Panc1 (cell line): ENCODE results near the gene AP3D1.

Source experiments
- POLR2AphosphoS5 ChIP-seq: IDR thresholded peaks from 2 replicates; pipeline ENCODE4 v1.6.1; 2012; ENCODE audit warnings: mild to moderate bottlenecking, low read depth, low read length, moderate library complexity
- SIN3A ChIP-seq: IDR thresholded peaks from 2 replicates; pipeline ENCODE4 v1.6.1; 2012; ENCODE audit warnings: low read depth, mild to moderate bottlenecking, low read length, moderate library complexity, borderline replicate concordance; ENCODE audit not compliant: insufficient read depth
- TF ChIP-seq, protein P1 (sequence below): fragments of 450-650 bp; IDR thresholded peaks from 2 replicates; pipeline ENCODE4 v1.5.1; 2017; ENCODE audit warnings: mild to moderate bottlenecking
- TF ChIP-seq, protein P2 (sequence below), 2 experiments: IDR thresholded peaks; 2 replicates each; pipeline ENCODE4 v1.6.1; 2011 to 2012; ENCODE audit warnings: low read depth in 2 of 2, control low read depth in 1 of 2, low read length in 1 of 2, mild to moderate bottlenecking in 1 of 2, moderate library complexity in 1 of 2; ENCODE audit not compliant: insufficient read depth in 1 of 2

DNA sequence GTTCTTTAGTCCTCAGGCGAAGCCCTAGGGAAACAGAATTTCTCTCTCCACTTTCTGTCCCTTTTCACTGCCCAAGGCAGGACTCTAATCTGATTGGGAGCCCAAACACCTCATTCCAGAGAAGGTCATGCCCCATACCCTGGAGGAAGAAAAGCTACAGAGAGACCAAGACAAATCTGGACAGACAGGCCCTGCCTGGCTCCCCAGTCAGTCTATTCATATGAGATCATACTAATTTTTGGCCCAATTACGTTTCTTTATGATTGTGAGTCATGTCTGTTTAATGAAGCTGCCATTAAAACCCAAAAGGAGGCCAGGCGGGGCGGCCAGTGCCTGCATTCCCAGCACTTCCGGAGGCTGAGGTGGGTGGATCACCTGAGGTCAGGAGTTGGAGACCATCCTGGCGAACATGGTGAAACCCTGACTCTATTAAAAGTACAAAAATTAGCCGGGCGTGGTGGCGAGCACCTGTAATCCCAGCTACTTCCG is 3.3 kb upstream of the AP3D1 start:
- TF ChIP-seq, protein P1, sequence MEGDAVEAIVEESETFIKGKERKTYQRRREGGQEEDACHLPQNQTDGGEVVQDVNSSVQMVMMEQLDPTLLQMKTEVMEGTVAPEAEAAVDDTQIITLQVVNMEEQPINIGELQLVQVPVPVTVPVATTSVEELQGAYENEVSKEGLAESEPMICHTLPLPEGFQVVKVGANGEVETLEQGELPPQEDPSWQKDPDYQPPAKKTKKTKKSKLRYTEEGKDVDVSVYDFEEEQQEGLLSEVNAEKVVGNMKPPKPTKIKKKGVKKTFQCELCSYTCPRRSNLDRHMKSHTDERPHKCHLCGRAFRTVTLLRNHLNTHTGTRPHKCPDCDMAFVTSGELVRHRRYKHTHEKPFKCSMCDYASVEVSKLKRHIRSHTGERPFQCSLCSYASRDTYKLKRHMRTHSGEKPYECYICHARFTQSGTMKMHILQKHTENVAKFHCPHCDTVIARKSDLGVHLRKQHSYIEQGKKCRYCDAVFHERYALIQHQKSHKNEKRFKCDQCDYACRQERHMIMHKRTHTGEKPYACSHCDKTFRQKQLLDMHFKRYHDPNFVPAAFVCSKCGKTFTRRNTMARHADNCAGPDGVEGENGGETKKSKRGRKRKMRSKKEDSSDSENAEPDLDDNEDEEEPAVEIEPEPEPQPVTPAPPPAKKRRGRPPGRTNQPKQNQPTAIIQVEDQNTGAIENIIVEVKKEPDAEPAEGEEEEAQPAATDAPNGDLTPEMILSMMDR: no peak
- TF ChIP-seq SIN3A: no peak
- TF ChIP-seq POLR2AphosphoS5: no peak
- TF ChIP-seq, protein P2, sequence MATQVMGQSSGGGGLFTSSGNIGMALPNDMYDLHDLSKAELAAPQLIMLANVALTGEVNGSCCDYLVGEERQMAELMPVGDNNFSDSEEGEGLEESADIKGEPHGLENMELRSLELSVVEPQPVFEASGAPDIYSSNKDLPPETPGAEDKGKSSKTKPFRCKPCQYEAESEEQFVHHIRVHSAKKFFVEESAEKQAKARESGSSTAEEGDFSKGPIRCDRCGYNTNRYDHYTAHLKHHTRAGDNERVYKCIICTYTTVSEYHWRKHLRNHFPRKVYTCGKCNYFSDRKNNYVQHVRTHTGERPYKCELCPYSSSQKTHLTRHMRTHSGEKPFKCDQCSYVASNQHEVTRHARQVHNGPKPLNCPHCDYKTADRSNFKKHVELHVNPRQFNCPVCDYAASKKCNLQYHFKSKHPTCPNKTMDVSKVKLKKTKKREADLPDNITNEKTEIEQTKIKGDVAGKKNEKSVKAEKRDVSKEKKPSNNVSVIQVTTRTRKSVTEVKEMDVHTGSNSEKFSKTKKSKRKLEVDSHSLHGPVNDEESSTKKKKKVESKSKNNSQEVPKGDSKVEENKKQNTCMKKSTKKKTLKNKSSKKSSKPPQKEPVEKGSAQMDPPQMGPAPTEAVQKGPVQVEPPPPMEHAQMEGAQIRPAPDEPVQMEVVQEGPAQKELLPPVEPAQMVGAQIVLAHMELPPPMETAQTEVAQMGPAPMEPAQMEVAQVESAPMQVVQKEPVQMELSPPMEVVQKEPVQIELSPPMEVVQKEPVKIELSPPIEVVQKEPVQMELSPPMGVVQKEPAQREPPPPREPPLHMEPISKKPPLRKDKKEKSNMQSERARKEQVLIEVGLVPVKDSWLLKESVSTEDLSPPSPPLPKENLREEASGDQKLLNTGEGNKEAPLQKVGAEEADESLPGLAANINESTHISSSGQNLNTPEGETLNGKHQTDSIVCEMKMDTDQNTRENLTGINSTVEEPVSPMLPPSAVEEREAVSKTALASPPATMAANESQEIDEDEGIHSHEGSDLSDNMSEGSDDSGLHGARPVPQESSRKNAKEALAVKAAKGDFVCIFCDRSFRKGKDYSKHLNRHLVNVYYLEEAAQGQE (IDR thresholded peaks at IDR 0.05; ENCODE audit: insufficient read depth in 1 of 2, low read depth in 2 of 2, low read length in 1 of 2): no peak
